Activated CD4-positive, alpha-beta T cell treated with anti-CD3 and anti-CD28 coated beads, Interleukin-2, Interleukin-4, amounts not matched to agents 100 ng/mL and 50 ng/mL, durations not matched to agents 16 hours and 8 hours (primary cell): ENCODE results near the gene PRKD2.
"Not testable (repeated sequence)": the region's sequence is repeated elsewhere in the genome, so short reads cannot be mapped to it uniquely, and the experiment has no call there.

Source experiments
- DNase-seq: peaks from one replicate; pipeline ENCODE4 v3.0.0-alpha.2; 2020; ENCODE audit warnings: low spot score

PRKD2 gene

DNA sequence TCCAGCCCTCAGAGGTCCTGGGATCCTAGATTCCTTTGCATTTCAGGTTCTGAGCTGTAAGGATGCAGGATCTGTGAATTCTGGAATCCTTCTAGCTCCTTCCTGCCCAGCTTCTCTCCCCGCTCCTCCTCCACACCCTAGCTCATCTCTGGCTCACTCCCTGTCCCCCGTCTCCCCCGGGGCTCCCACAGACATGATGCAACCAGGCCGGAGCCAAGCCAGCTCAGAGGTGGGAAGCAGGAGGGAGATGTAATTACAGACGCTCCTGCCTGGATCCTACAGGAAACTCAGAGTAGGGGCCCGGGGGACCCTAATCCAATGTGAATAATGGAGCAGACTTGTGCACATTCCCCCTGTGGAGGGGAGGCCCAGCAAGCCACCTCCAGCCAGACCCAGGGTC, 85.4 kb downstream of the PRKD2 start:
- no peak for DNase-seq

DNA sequence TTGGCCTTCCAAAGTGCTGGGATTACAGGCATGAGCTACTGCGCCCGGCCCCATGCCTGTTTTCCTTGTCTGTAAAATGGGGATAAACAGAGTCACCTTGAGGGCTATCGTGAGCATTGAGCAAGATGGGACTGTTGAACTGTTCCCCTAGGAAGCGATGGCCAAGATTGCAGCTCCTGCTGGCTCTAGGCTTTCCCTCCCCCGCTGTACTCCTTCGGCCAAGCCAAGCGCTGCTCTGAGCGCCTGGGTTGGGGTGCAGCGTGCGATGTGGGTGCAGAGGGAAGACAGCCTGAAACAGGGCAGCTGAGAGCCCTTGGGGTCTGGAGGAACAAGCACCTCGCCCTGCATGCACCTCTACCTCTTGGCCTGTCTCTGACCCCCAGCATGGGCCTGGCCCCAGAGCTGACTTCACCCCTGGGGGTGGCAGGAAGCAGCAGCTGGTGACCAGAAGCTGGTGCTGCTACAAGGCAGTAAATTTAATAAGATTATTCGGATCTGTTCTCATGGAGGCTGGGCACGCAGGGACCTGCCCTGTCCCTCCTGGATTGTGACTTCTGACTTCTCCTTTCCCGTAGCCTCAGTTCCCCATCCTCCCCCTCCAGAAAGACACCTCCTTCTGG, 86.2 kb downstream of the PRKD2 start:
- no peak for DNase-seq

DNA sequence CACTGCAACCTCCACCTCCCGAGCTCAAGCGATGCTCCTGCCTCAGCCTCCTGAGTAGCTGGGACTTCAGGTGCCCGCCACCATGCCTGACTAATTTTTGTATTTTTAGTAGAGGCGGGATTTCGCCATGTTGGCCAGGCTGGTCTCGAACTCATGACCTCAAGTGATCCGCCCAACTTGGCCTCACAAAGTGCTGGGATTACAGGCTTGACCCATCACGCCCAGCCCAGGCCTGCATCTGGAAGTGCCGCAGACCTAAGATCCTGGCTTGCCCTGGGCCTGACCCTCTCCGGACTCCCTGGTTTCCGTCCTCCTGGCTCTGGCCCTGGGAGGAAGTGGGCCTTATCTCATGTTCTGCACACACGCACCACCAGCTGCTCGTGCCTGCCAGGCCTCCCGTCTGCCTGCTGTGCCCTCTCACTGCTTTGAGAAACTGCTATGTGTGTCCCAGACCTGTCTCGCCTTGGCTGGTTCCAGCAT, 87.3 kb downstream of the PRKD2 start:
- no peak for DNase-seq

DNA sequence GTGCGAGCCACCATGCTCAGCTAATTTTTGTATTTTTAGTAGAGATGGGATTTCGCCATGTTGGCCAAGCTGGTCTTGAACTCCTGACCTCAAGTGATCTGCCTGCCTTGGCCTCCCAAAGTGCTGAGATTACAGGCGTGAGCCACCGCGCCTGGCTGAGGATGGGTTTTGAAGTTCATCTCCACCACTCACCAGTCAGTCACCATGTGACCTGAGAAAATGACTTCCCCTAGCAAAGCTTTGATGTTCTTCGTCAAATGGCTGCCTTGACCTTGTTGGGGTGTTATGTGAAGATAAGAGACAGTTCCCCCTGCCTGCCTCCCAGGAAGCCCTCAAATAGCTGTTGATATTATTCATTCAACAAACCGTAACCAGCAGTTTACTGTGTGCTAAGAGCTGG, 87.9 kb downstream of the PRKD2 start:
- not testable (repeated sequence) for DNase-seq

DNA sequence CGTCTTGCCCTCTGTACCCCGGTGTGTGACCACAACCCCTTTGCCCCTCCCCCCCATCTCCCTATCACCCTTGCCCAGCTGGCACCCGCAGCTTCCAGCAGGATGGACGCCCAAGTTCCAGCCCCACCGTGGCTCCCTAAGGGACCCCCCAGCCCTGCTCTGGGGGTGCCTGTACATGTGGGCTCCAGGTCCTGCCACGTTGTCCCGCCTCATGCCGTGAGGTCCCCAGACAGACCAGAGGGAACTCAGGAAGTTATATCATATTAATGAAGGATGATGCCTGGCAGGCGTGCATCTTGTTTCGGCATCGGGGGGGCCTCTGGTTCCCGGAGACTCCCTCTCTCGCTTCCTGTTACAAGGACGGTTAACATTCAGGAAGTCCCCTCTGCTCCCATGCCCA, 90.5 kb downstream of the PRKD2 start:
- DNase-seq = no peak

DNA sequence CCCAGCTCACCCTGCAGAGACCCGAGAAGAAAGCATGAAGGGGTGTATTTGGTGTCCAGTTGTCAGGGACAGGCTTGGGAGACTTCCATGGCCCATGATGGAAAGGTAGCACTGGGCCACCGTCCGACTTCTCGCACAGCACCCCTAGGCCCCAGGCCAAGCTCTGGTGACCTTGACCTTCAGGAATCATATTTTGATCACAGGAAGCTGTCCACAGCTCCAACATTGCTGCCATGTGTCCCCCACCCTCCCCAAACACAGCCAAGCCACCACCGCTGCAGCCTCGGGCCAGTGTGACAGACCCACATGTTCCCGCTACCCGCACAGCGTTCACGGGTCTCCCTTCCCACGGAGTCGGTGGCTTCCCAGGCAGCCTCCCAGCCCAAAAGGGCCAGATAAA, 91.2 kb downstream of the PRKD2 start:
- DNase-seq = no peak

DNA sequence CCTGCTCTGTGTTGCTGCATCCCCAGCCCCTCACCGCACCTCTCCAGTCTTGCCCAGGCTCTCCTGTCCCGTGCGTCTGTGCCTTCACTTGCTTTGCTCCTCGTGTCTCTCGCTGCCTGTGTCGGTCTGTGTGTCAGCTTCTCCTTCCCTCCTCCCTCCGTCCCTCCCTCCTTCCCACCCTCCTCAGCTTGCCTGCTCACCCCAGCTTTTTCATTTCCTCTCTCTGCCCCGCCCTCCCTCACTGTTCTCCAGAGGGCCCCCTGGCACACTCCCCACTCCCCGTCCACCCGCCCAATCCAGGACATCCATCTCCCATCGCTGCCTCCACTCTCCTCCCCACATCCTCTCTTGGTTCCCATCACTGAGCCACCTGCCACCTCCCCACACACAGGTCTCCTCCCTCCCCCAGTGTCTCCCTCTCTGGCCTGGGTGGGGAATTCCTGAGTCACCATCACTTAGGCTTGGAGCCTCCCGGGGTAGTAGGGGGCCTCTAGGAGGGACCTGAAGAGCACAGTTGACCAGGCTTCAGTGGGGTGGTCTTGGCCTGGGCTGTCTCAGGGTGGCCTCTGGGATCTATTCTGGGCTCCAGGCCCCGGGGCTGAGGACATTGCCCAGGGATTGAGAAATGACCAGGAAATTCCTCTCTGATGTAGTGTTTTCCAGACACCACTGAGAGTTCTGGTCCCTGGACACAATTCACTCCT, 91.8 kb downstream of the PRKD2 start, which contains the start of gene PTGIR:
PTGIR (minus strand) TSS at position 132 of the 704 bp plus-strand sequence. CDS start 864 bp downstream, outside the sequence.
- no peak for DNase-seq
